HG03558 (cell line): ENCODE measurements around the gene RRP1B.
"Not testable (repeated sequence)": the region's sequence is repeated elsewhere in the genome, so short reads cannot be mapped to it uniquely, and the experiment has no call there.

ENCODE experiments used
- ATAC-seq: cut with Tn5 transposase; IDR thresholded peaks from one replicate; pipeline ENCODE4 v1.9.1; 2021; ENCODE audit warnings: moderate number of reproducible peaks; ENCODE audit not compliant: unreplicated experiment; ENCODE audit errors: extremely low read depth

RRP1B gene

GRCh38 chr21:43639470-43640353, 19.6 kb upstream of the RRP1B start:
- no peak for ATAC-seq

GRCh38 chr21:43640400-43640799, 19.0 kb upstream of the RRP1B start:
- ATAC-seq, result no peak

DNA sequence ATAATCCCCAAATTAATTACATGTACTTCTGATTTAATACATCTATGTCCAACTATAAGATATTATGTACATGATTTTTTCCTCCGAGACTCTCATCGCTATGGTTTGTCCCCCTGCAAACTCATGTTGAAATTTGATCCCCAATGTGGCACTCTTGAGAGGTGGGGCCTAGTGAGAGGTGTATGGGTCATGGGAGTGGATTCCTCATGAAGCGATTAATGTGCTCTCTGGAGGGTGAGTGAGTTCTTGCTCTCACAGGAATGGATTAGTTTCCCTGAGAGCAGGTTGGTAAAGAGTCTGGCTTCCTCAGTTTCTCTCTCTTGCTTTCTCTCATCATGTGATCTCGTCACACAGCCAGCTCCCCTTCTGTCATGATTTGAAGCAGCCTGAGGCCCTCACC, 16.2 kb upstream of the RRP1B start:
- ATAC-seq, result no peak

DNA sequence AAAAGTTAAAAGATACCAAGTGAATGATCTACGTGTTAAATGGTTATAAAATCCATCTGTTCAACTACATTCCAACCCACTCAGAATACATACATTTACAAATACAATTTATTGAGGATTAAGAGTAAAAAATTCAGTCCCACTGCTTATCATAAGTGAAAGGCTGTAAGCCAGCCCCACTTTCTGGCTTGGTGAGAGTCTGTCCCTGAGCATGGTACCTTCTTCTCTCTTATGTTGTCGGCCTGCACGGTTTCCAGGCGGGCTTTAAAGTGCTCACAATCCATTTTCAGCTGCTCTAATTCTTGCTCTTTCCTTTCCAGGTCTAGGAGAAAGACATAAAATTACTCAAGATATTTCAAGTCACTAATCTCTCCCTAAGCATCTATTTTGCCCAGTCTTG, 15.3 kb upstream of the RRP1B start:
- no peak for ATAC-seq

GRCh38 chr21:43644609-43645008, 14.8 kb upstream of the RRP1B start:
- ATAC-seq, result no peak

GRCh38 chr21:43645136-43645891, 14.0 kb upstream of the RRP1B start:
- ATAC-seq, result no peak

DNA sequence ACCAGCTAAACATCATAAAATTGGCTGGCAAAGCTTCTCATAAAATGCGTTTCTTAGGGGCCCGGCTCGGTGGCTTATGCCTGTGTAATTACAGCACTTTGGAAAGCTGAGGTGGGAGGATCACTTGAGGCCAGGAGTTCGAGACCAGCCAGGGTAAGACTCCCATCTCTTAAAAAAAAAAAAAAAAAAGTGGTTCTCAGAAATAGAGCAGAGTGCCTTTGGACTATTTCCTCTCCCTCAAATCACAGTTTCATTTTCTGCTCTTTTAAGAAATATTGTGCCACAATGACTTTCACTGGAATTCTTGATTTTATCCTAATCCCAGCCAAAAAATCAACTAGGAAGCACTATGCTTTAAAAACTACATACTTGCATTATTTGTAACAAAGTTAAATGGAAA, 13.4 kb upstream of the RRP1B start:
- no peak for ATAC-seq

GRCh38 chr21:43646550-43647260, 12.7 kb upstream of the RRP1B start:
- no peak for ATAC-seq

- no peak for ATAC-seq
Observed at GRCh38 chr21:43648171-43648570, 11.2 kb upstream of the RRP1B start.

- ATAC-seq, result not testable (repeated sequence)
Observed at GRCh38 chr21:43651926-43652325, 7.4 kb upstream of the RRP1B start.

GRCh38 chr21:43652616-43653015, 6.7 kb upstream of the RRP1B start:
- no peak for ATAC-seq

DNA sequence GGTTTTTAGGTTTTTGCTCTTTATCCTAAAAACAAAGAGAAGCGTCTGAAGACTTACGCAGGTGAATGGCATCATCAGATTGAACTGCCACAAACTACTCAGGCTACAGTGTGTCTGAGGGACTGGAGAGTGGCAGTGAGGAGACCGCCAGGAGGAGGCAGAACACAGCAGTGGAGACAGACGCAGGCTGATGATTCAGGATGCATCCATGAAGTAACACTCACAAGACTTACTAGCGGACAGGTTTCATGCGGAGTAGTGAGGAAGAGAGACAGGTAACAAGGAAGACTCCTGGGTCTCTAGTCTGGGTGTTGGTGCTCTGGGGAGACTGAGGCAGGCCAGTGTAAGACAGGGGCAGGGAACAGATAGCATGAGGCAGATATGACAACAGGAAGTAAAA, 5.7 kb upstream of the RRP1B start:
- no peak for ATAC-seq

- ATAC-seq, result no peak
Observed at GRCh38 chr21:43654806-43655489, 4.4 kb upstream of the RRP1B start.

DNA sequence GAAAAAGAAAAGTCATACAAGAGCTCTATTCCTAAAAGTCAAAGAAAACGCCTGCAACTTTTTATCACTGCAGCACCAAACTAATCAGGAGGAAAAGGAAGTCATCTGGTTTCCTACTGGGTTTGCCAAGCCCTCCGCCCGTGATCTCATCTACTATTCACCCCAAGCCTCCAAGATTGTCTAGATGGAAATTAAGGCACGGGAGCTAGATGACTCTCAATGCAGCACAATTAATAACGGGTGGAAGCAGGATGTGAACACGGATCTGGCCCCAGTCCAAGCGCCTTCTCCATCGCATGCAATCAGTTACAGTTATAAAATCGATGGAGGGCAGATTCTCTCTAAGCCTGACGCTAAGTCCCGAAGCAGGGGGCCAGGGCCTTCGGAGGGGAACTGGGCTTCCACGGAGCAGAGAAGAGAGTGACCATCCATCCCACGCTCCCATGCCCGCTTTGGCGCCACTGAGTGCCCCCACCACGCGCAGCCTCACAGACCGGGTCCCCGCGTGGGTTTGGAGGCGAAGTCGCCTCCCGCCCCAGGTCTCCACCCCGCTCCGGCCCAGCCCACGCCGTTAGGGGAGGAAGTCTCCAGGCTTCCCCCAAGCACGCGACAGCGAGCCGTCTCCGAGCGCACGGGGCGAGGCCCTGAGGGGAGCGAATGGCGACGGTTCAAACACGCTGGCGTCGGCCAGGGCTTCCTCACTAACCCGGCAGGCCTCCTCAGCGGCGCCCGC, 1.8 kb upstream of the RRP1B start:
- ATAC-seq, result no peak

DNA sequence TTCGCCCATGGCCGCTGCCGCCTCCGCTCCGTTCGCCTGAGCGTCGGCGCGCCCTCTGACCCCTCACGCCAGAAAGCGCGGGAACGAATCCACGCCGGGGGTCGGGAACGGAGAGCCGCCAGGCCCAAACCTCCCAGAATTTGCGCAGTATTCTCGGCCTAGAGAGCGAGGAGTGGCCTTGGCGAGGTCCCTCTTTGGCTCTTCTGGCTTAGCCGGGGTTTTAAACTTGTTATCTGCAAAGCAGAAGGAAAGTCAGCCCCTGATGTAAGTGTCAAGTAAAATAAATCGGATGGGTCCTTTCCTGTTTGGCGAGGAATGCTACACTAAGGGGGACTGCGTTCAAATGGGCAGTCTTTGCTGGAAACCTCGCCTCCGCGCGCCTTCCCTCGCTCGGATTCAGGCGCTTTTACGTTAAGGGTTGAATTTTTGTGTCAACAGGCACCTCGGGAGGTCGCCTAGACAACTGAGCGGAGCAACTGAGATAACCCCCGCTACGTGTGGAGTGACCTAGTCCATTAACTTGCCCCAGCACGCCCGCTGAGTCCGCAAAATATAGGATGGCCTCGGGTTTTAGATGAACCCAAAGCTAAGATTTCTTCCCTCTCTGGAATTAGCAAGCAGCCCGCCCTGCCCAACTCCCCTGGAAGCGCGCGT, 1.1 kb upstream of the RRP1B start:
- no peak for ATAC-seq

- ATAC-seq, result no peak
Observed at GRCh38 chr21:43658769-43659135, 608 bp upstream of the RRP1B start.

- ATAC-seq, result no peak
Observed at GRCh38 chr21:43662286-43662685, 2.9 kb downstream of the RRP1B start.

DNA sequence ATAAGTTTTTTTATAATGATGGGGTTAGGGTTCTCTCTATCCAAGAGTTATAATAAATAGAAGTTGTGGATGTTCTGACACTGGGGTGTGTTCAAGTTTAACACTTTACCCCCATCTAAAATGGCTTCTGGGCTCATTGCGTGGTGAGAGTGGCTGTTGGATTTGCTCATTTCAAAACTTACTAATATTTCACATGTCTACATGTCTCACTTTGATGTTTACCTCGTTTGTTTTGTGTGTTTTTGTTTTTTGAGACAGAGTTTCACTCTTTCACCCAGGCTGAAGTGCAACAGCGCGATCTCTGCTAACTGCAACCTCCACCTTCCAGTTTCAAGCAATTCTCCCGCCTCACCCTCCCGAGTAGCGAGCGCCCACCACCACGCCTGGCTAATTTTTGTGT, 3.7 kb downstream of the RRP1B start:
- no peak for ATAC-seq

DNA sequence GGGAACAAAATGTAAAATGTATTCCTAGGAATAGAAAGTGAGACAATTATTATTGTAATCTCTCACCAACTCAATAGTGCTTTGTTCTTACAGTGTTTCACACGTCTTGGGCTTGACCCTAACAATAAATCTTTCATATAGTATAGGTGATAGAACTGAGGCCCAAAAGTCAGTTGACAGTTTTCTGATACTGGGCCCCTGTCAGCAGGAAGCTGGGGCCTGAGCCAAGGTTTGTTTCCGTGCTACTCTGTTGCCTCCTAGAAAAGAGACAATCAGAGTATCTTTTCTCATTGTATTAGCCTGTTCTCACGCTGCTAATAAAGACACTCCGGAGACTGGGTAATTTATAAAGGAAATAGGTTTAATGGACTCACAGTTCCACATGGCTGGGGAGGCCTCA, 5.0 kb downstream of the RRP1B start:
- no peak for ATAC-seq
